A673 (cell line): Measurements from ENCODE around the gene LCN10. TPM values are rescaled to one million over a fixed set of nuclear protein-coding genes. Genes with fewer than 3 reads are reported as not detected.

Source experiments
- BruUV-seq: library from RNA; stranded (reverse); fragments of 400-500 nt; replicated peaks from 2 replicates; lab custom pipeline; 2021; lab: Mats Ljungman, UMichigan
- CTCF ChIA-PET: fragments of 300-600 bp; sonication (Branson Sonifier 250); formaldehyde crosslinking; loops from one replicate; lab custom pipeline; 2022; ENCODE audit warnings: antibody characterized with exemption; lab: Charles Lee
- POLR2A ChIA-PET: fragments of 300-600 bp; sonication (Branson Sonifier 250); formaldehyde crosslinking; loops from one replicate; lab custom pipeline; 2022; ENCODE audit warnings: antibody characterized with exemption; ENCODE audit not compliant: low non-redundant PET; lab: Charles Lee
- DNase-seq: peaks from one replicate; pipeline ENCODE4 v3.0.0-alpha.2; 2015; ENCODE audit warnings: low spot score
- H3K27ac ChIP-seq: fragments of 200-600 bp; sonication (generic); 2 replicates; pipeline ENCODE4 v1.5.1; 2016; ENCODE audit warnings: mixed run types, low read depth, mild to moderate bottlenecking, mixed read lengths, antibody characterized with exemption, low read length; ENCODE audit not compliant: poor library complexity, severe bottlenecking
- H3K27me3 ChIP-seq: fragments of 200-600 bp; sonication (generic); replicated peaks from 2 replicates; pipeline ENCODE4 v1.6.1; 2017; ENCODE audit warnings: mixed run types, low read depth, mild to moderate bottlenecking, mixed read lengths, antibody characterized with exemption, low read length; ENCODE audit not compliant: insufficient read depth, poor library complexity
- H3K36me3 ChIP-seq: fragments of 200-600 bp; sonication (generic); 2 replicates; pipeline ENCODE4 v1.6.1; 2016; ENCODE audit warnings: mixed run types, mild to moderate bottlenecking, mixed read lengths, antibody characterized with exemption, low read length; ENCODE audit not compliant: insufficient read depth, poor library complexity, severe bottlenecking
- H3K4me1 ChIP-seq: fragments of 200-600 bp; sonication (generic); 2 replicates; pipeline ENCODE4 v1.6.1; 2017; ENCODE audit warnings: mixed run types, mild to moderate bottlenecking, mixed read lengths, antibody characterized with exemption, low read length; ENCODE audit not compliant: insufficient read depth, poor library complexity, severe bottlenecking
- H3K4me3 ChIP-seq: fragments of 200-600 bp; sonication (generic); 2 replicates; pipeline ENCODE4 v1.5.1; 2016; ENCODE audit warnings: low read depth, mixed run types, mild to moderate bottlenecking, mixed read lengths, low read length; ENCODE audit not compliant: poor library complexity, severe bottlenecking
- H3K9me3 ChIP-seq: fragments of 200-600 bp; sonication (generic); 2 replicates; pipeline ENCODE4 v1.6.1; 2016; ENCODE audit warnings: mixed run types, low read depth, mild to moderate bottlenecking, mixed read lengths, antibody characterized with exemption, low read length; ENCODE audit not compliant: poor library complexity, severe bottlenecking
- EZH2 ChIP-seq: fragments of 200-600 bp; sonication (generic); IDR thresholded peaks from 2 replicates; pipeline ENCODE4 v1.6.1; 2017; ENCODE audit warnings: borderline replicate concordance, low read depth, mild to moderate bottlenecking, mixed read lengths, antibody characterized with exemption, low read length; ENCODE audit not compliant: poor library complexity, severe bottlenecking
- intact Hi-C: fragments of 100-400 bp; cut with micrococcal nuclease; formaldehyde crosslinking; loops from one replicate; pipeline ENCODE4 v1.10.0; 2022; ENCODE audit not compliant: unreplicated experiment
- total RNA-seq: library from RNA; stranded (reverse); gene quantifications from 2 replicates; pipeline ENCODE4 v1.2.3, GENCODE V29; 2021
- TF ChIP-seq, protein P1 (sequence below): fragments of 300-800, 200-600 bp; sonication (generic); conservative IDR thresholded peaks from 2 replicates; pipeline ENCODE4 v1.5.1; 2017; ENCODE audit warnings: low read depth, mild to moderate bottlenecking, antibody characterized with exemption, low read length, moderate library complexity, mixed read lengths

LCN10 gene
- total RNA-seq, 1 experiment from 2014 or later: 0.15 TPM

DNA sequence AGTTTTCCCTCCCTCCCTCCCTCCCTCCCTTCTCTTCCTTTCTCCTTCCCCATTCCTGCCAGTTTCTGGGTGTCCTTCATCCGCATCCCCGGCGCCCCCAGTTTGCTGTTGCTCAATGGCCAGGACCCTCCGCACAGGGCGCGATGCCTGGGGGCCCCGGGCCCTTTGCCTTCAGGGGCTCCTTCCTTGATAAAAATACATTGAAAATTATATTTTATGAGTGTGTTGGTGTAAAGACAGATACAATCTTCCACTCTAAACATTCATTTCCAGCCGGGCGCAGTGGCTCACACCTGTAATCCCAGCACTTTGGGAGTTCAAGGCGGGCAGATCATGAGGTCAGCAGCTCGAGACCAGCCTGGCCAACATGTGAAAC lies 47.9 kb downstream of the LCN10 start:
- intact Hi-C loops: no loop called here
- Histone ChIP-seq H3K4me3 (no peak overlapping the region), H3K27ac (no peak overlapping the region), H3K9me3 (no peaks in the 10 kb centered on the region), H3K36me3 (no peaks in the 10 kb centered on the region), H3K4me1 (peaks cover 7% of the 10 kb centered on the region), H3K27me3 (no peaks in the 10 kb centered on the region)
- BruUV-seq: no TSS peak
- TF ChIP-seq EZH2: no peak
- TF ChIP-seq, protein P1, sequence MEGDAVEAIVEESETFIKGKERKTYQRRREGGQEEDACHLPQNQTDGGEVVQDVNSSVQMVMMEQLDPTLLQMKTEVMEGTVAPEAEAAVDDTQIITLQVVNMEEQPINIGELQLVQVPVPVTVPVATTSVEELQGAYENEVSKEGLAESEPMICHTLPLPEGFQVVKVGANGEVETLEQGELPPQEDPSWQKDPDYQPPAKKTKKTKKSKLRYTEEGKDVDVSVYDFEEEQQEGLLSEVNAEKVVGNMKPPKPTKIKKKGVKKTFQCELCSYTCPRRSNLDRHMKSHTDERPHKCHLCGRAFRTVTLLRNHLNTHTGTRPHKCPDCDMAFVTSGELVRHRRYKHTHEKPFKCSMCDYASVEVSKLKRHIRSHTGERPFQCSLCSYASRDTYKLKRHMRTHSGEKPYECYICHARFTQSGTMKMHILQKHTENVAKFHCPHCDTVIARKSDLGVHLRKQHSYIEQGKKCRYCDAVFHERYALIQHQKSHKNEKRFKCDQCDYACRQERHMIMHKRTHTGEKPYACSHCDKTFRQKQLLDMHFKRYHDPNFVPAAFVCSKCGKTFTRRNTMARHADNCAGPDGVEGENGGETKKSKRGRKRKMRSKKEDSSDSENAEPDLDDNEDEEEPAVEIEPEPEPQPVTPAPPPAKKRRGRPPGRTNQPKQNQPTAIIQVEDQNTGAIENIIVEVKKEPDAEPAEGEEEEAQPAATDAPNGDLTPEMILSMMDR: no peak
- no peak for DNase-seq
- POLR2A ChIA-PET: no interaction called here
- CTCF ChIA-PET: interaction anchor here (0.6 kb wide), 1 partner anchor 58 kb away, joined by 4 read pairs; no protein-coding TSS in a partner anchor

DNA sequence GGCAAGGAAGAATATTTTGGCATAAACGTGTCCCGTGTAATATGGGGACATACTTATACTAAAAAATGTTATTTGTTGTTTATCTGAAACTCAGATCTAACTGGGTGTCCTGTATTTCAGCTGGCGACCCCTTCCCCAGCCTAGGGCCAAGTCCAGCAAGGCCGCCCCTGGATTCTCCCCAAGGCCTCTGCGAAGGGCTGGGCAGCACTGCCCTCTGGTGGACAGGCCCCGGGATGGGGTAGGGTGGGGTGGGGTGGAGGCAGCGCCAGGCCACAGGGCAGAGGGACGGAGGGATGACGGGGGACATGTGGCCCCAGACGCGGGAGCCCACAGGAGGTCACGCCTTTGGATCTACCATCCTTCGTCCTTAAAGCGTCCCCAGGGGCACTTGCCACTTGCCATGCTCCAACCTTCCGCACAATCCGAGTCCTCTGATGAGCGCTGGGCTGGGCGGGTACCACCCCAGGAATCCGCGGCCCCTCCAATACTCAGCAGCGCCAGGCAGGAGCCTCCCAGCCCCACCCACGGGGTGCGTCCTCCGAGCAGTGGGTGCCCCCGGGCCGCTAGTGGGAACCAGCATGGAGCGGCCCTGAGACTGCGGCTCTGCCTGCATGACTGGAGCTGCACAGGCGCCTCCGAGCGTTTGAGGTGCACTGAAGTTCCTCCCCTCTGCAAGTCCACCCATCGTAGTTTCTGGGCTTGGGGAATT lies 48.4 kb downstream of the LCN10 start:
- no peak overlapping the region for H3K4me3 ChIP-seq
- no TSS peak for BruUV-seq

GRCh38 chr9:136693490-136694162 lies 49.1 kb downstream of the LCN10 start:
- ChIA-PET POLR2A (no interaction called here), CTCF (interaction anchor here (0.6 to 0.7 kb wide), 2 partner anchors 11 to 356 kb away, joined by 3 to 5 read pairs; no protein-coding TSS in a partner anchor)

More for the DNA sequence above, 48.4 kb downstream of the LCN10 start:
- peak; percentile 50 for DNase-seq
- Histone ChIP-seq H3K9me3 (no peaks in the 10 kb centered on the region), H3K27ac (no peak overlapping the region), H3K27me3 (no peaks in the 10 kb centered on the region), H3K36me3 (no peaks in the 10 kb centered on the region), H3K4me1 (peaks cover 7% of the 10 kb centered on the region)
- ChIA-PET CTCF (interaction anchor here (0.6 to 0.7 kb wide), 3 partner anchors 11 to 356 kb away, joined by 3 to 5 read pairs (median 4); no protein-coding TSS in a partner anchor), POLR2A (no interaction called here)
- no peak for TF ChIP-seq EZH2
- TF ChIP-seq, protein P1: peak; percentile 73
- intact Hi-C loops: no loop called here

More at GRCh38 chr9:136693490-136694162, 49.1 kb downstream of the LCN10 start:
- TF ChIP-seq, protein P1: no peak
- no peak for TF ChIP-seq EZH2
- Histone ChIP-seq H3K4me1 (peaks cover 7% of the 10 kb centered on the region), H3K27me3 (no peaks in the 10 kb centered on the region), H3K36me3 (no peaks in the 10 kb centered on the region), H3K4me3 (no peak overlapping the region), H3K27ac (no peak overlapping the region), H3K9me3 (no peaks in the 10 kb centered on the region)
- intact Hi-C loops: no loop called here
- no peak for DNase-seq
- BruUV-seq: no TSS peak
